Astrocyte (in vitro differentiated cells and primary cell): ENCODE measurements around the gene FGA. TPM values are rescaled to one million over a fixed set of nuclear protein-coding genes. Genes with fewer than 3 reads are reported as not detected.

Experiments
- DNase-seq: peaks from one replicate; pipeline ENCODE4 v3.0.0-alpha.2; 2010; ENCODE audit warnings: low read depth
- FAIRE-seq: peaks from 2 replicates; lab custom pipeline; 2011; peaks lifted over from hg19 to GRCh38; lab: Jason Lieb, UNC
- H2AFZ ChIP-seq: 2 replicates; pipeline ENCODE4 v1.6.0; 2012; ENCODE audit warnings: low read depth, low read length, inconsistent platforms
- H3K27ac ChIP-seq: 2 replicates; pipeline ENCODE4 v1.5.1; 2011; ENCODE audit warnings: low read depth, low read length, inconsistent platforms
- H3K27me3 ChIP-seq: 2 replicates; pipeline ENCODE4 v1.6.0; 2011; ENCODE audit warnings: low read length, inconsistent platforms; ENCODE audit not compliant: insufficient read depth
- H3K36me3 ChIP-seq: 2 replicates; pipeline ENCODE4 v1.5.1; 2011; ENCODE audit warnings: low read length, inconsistent platforms; ENCODE audit not compliant: insufficient read depth
- H3K4me1 ChIP-seq: 2 replicates; pipeline ENCODE4 v1.5.1; 2011; ENCODE audit warnings: low read length, inconsistent platforms; ENCODE audit not compliant: insufficient read depth
- H3K4me2 ChIP-seq: 2 replicates; pipeline ENCODE4 v1.6.0; 2012; ENCODE audit warnings: low read length, inconsistent platforms
- H3K4me3 ChIP-seq: 2 replicates; pipeline ENCODE4 v1.5.1; 2011; ENCODE audit warnings: low read depth, mild to moderate bottlenecking, low read length, inconsistent platforms; ENCODE audit not compliant: insufficient read depth
- H3K79me2 ChIP-seq: 2 replicates; pipeline ENCODE4 v1.6.0; 2012; ENCODE audit warnings: mild to moderate bottlenecking, low read length, inconsistent platforms; ENCODE audit not compliant: insufficient read depth
- H3K9ac ChIP-seq: 2 replicates; pipeline ENCODE4 v1.6.0; 2012; ENCODE audit warnings: mild to moderate bottlenecking, low read length, inconsistent platforms
- H3K9me3 ChIP-seq: 2 replicates; pipeline ENCODE4 v1.5.1; 2012; ENCODE audit warnings: low read depth, mild to moderate bottlenecking, low read length, inconsistent platforms; ENCODE audit not compliant: insufficient read depth
- H4K20me1 ChIP-seq: 2 replicates; pipeline ENCODE4 v1.6.0; 2012; ENCODE audit warnings: low read length, inconsistent platforms; ENCODE audit not compliant: insufficient read depth
- H3K27ac Mint-ChIP-seq: one replicate; pipeline ENCODE4 v1.8.0; 2021; ENCODE audit warnings: mild to moderate bottlenecking, mixed read lengths; ENCODE audit not compliant: unreplicated experiment
- H3K27me3 Mint-ChIP-seq: one replicate; pipeline ENCODE4 v1.8.0; 2021; ENCODE audit warnings: low read depth, mixed read lengths; ENCODE audit not compliant: unreplicated experiment
- H3K36me3 Mint-ChIP-seq: one replicate; pipeline ENCODE4 v1.8.0; 2021; ENCODE audit warnings: low read depth, mixed read lengths; ENCODE audit not compliant: unreplicated experiment
- H3K4me1 Mint-ChIP-seq: one replicate; pipeline ENCODE4 v1.8.0; 2021; ENCODE audit warnings: low read depth, mixed read lengths; ENCODE audit not compliant: unreplicated experiment
- H3K4me3 Mint-ChIP-seq: one replicate; pipeline ENCODE4 v1.8.0; 2021; ENCODE audit warnings: mild to moderate bottlenecking, moderate library complexity, mixed read lengths; ENCODE audit not compliant: unreplicated experiment
- H3K9me3 Mint-ChIP-seq: one replicate; pipeline ENCODE4 v1.8.0; 2021; ENCODE audit warnings: mild to moderate bottlenecking, mixed read lengths; ENCODE audit not compliant: unreplicated experiment
- CTCF ChIP-seq: IDR thresholded peaks from 2 replicates; pipeline ENCODE4 v1.5.1; 2011; ENCODE audit warnings: low read depth, mild to moderate bottlenecking, inconsistent platforms, low read length, moderate library complexity; ENCODE audit not compliant: insufficient read depth
- EZH2 ChIP-seq: IDR thresholded peaks from 2 replicates; pipeline ENCODE4 v1.6.1; 2012; ENCODE audit warnings: mild to moderate bottlenecking, low read length, inconsistent platforms; ENCODE audit not compliant: insufficient read depth
- total RNA-seq: library from RNA; stranded (reverse); gene quantifications from 2 replicates; pipeline ENCODE4 v1.2.1, GENCODE V29; 2021

FGA gene
- total RNA-seq, 1 donor from 2014 or later: not detected

DNA sequence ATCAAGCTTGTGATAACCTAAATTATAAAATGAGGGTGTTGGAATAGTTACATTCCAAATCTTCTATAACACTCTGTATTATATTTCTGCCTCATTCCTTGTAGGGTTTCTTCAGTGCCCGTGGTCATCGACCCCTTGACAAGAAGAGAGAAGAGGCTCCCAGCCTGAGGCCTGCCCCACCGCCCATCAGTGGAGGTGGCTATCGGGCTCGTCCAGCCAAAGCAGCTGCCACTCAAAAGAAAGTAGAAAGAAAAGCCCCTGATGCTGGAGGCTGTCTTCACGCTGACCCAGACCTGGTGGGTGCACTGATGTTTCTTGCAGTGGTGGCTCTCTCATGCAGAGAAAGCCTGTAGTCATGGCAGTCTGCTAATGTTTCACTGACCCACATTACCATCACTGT, 24.8 kb downstream of the FGA start:
- Mint-ChIP-seq H3K27me3 (no peaks in the 10 kb centered on the region), H3K27ac (no peak overlapping the region), H3K4me1 (peaks cover 4% of the 10 kb centered on the region), H3K9me3 (no peaks in the 10 kb centered on the region), H3K36me3 (no peaks in the 10 kb centered on the region), H3K4me3 (no peak overlapping the region)
- DNase-seq (no peak), FAIRE-seq (no peak)
- no peak overlapping the region for H3K9ac ChIP-seq
- H2AFZ ChIP-seq: no peak overlapping the region
- no peak overlapping the region for H3K4me2 ChIP-seq
- TF ChIP-seq CTCF: no peak
- no peak for TF ChIP-seq EZH2
- H3K4me3 ChIP-seq: no peak overlapping the region
- peaks cover 2% of the 10 kb centered on the region for H3K9me3 ChIP-seq
- no peaks in the 10 kb centered on the region for H3K27me3 ChIP-seq
- H3K27ac ChIP-seq: no peak overlapping the region
- H3K36me3 ChIP-seq: no peaks in the 10 kb centered on the region
- H4K20me1 ChIP-seq: no peaks in the 10 kb centered on the region
- H3K79me2 ChIP-seq: no peaks in the 10 kb centered on the region
- H3K4me1 ChIP-seq: peaks cover 6% of the 10 kb centered on the region

GRCh38 chr4:154564311-154564710, 26.2 kb downstream of the FGA start:
- Mint-ChIP-seq H3K36me3 (no peaks in the 10 kb centered on the region), H3K27ac (no peak overlapping the region), H3K27me3 (no peaks in the 10 kb centered on the region), H3K9me3 (no peaks in the 10 kb centered on the region), H3K4me3 (no peak overlapping the region), H3K4me1 (peaks cover 10% of the 10 kb centered on the region)
- no peak overlapping the region for H3K9ac ChIP-seq
- no peaks in the 10 kb centered on the region for H4K20me1 ChIP-seq
- no peak overlapping the region for H3K27ac ChIP-seq
- no peak overlapping the region for H2AFZ ChIP-seq
- H3K79me2 ChIP-seq: no peaks in the 10 kb centered on the region
- no peak overlapping the region for H3K4me2 ChIP-seq
- no peak overlapping the region for H3K4me3 ChIP-seq
- DNase-seq (no peak), FAIRE-seq (no peak)
- peaks cover 6% of the 10 kb centered on the region for H3K4me1 ChIP-seq
- H3K27me3 ChIP-seq: no peaks in the 10 kb centered on the region
- H3K9me3 ChIP-seq: no peaks in the 10 kb centered on the region
- TF ChIP-seq EZH2 (no peak), CTCF (no peak)
- H3K36me3 ChIP-seq: no peaks in the 10 kb centered on the region

DNA sequence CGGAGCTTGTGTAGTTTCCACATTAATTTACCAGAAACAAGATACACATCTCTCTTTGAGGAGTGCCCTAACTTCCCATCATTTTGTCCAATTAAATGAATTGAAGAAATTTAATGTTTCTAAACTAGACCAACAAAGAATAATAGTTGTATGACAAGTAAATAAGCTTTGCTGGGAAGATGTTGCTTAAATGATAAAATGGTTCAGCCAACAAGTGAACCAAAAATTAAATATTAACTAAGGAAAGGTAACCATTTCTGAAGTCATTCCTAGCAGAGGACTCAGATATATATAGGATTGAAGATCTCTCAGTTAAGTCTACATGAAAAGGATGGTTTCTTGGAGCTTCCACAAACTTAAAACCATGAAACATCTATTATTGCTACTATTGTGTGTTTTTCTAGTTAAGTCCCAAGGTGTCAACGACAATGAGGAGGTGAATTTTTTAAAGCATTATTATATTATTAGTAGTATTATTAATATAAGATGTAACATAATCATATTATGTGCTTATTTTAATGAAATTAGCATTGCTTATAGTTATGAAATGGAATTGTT, 27.8 kb downstream of the FGA start, which contains the start of gene FGB:
FGB (plus strand) TSS at position 315 of the 558 bp plus-strand sequence; CDS start at position 323, 8 bp downstream.
- Histone ChIP-seq H3K9ac (no peak within 1 kb of the TSS), H3K27me3 (no peaks in the 10 kb centered on the region), H3K4me2 (no peak within 1 kb of the TSS), H3K4me1 (peaks cover 6% of the 10 kb centered on the region), H3K4me3 (no peak within 1 kb of the TSS), H2AFZ (no peak within 1 kb of the TSS), H3K27ac (no peak within 1 kb of the TSS), H3K9me3 (no peaks in the 10 kb centered on the region), H4K20me1 (no peaks in the 10 kb centered on the region), H3K36me3 (no peaks in the 10 kb centered on the region), H3K79me2 (no peaks in the 10 kb centered on the region)
- Mint-ChIP-seq H3K9me3 (no peaks in the 10 kb centered on the region), H3K27ac (no peak within 1 kb of the TSS), H3K36me3 (no peaks in the 10 kb centered on the region), H3K4me1 (peaks cover 10% of the 10 kb centered on the region), H3K27me3 (no peaks in the 10 kb centered on the region), H3K4me3 (no peak within 1 kb of the TSS)
- DNase-seq (no peak), FAIRE-seq (no peak)
- TF ChIP-seq EZH2: no peak
- no peak for TF ChIP-seq CTCF
